ENCODE results near the gene PCDH9. TPM values are rescaled to one million over a fixed set of nuclear protein-coding genes. Genes with fewer than 3 reads are reported as not detected.

Gene PCDH9
- total and polyA plus RNA-seq, 2 of the 4 experiments (the other 2 are of a cell fraction): 2.2 to 10.2 TPM

GRCh38 chr13:66981912-66982311 lies 248.2 kb downstream of the PCDH9 start:
- Histone ChIP-seq H4K20me1 (ENCODE audit: insufficient read depth, low read length) (no peaks in the 10 kb centered on the region), H2AK9ac (replicated peaks; ENCODE audit: low read depth, low read length, poor library complexity) (no peak overlapping the region), H3K4me1 (ENCODE audit: control insufficient read depth, insufficient read depth, low read length) (no peaks in the 10 kb centered on the region), H3K14ac (replicated peaks; ENCODE audit: low read depth, low read length) (no peak overlapping the region), H3K4ac (ENCODE audit: low read depth, low read length) (no peak overlapping the region), H3K4me2 (ENCODE audit: low read depth, low read length) (no peak overlapping the region), H4K8ac (ENCODE audit: low read depth in 2 of 2, low read length in 2 of 2) (no peak overlapping the region), H3K4me3 (ENCODE audit: insufficient read depth, low read depth, low read length) (no peak overlapping the region), H2BK15ac (ENCODE audit: low read depth, low read length) (no peak overlapping the region), H3K18ac (ENCODE audit: low read depth, low read length) (no peak overlapping the region), H4K91ac (ENCODE audit: insufficient read depth, low read depth, low read length) (no peak overlapping the region), H2AK5ac (ENCODE audit: low read depth, low read length) (no peak overlapping the region), H3K9me1 (ENCODE audit: insufficient read depth, low read length) (no peaks in the 10 kb centered on the region), H3K79me1 (ENCODE audit: low read depth in 1 of 2, low read length in 2 of 2) (no peaks in the 10 kb centered on the region), H2BK5ac (ENCODE audit: low read depth, low read length, poor library complexity, severe bottlenecking) (no peak overlapping the region), H2BK120ac (ENCODE audit: low read depth, low read length) (no peak overlapping the region), H2BK20ac (ENCODE audit: low read depth, low read length) (no peak overlapping the region), H3K23ac (ENCODE audit: low read depth, low read length) (no peak overlapping the region), H3K9ac (ENCODE audit: low read depth, low read length) (no peak overlapping the region), H2AFZ (replicated peaks; ENCODE audit: low read length, poor library complexity) (no peak overlapping the region), H3K56ac (ENCODE audit: extremely low read depth, insufficient read depth, low read length) (no peak overlapping the region), H3K27me3 (ENCODE audit: control insufficient read depth, insufficient read depth, low read length) (no peaks in the 10 kb centered on the region), H4K5ac (ENCODE audit: low read depth, low read length) (no peak overlapping the region), H3K27ac (ENCODE audit: insufficient read depth, low read length) (no peak overlapping the region), H3K9me3 (ENCODE audit: control insufficient read depth, insufficient read depth, low read length) (no peaks in the 10 kb centered on the region), H3K36me3 (ENCODE audit: control insufficient read depth, insufficient read depth, low read length) (no peaks in the 10 kb centered on the region)
- intact Hi-C loops (cut with micrococcal nuclease): no loop called here
- TF ChIP-seq NFE2L2 (IDR thresholded peaks at IDR 0.05; ENCODE audit: low read depth, low read length) (no peak), MAFK (IDR thresholded peaks at IDR 0.05; ENCODE audit: low read depth, low read length) (no peak), MAZ (IDR thresholded peaks at IDR 0.05; ENCODE audit: borderline replicate concordance, low read depth, low read length) (no peak), POLR2A (IDR thresholded peaks at IDR 0.05; ENCODE audit: low read depth, low read length) (no peak)
- 87% methylated on average over 3 of the region's 7 CpGs; no CpG with 5 or more reads in 1 of the 2 experiments for WGBS, 2 experiments (ENCODE audit: extremely low coverage in 2 of 2, insufficient read length in 1 of 2)
- dilution Hi-C loops (cut with HindIII; ENCODE audit: low sequenced_read_pairs, unreplicated experiment): no loop called here
- DNase-seq: no peak
- ATAC-seq (ENCODE audit: low read depth): no peak
- POLR2A ChIA-PET (ENCODE audit: unreplicated experiment): no interaction called here
- in situ Hi-C loops (cut with MboI; ENCODE audit: low sequenced_read_pairs): no loop called here
- CTCF ChIA-PET: no interaction called here
- no TSS peak for BruUV-seq (replicated peaks)

All from IMR-90 (cell line).